ENCODE data around the gene PRKD1.

DNA sequence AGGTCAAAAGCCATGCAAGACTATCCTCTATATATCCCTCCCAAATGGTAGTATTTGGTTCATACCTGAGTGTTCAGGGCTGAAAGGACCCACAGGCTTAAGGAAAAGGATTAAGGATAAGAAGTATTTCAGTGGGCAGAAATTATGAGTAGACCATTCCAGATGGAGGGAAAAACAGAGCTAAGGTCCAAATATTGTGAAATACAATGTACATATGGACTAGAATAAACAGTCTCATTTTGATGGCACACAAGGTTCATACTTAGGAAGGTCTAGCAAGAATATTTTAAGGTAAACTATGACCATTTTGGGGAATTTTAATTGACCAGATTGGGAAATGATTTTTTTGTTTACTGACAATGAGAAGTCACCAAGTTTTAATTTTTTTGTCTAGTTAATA, 124.6 kb downstream of the PRKD1 start:
- TF ChIP-seq CTCF (conservative IDR thresholded peaks at IDR 0.05; ENCODE audit: low read depth, low read length) = no peak
- no peak for TF ChIP-seq EZH2phosphoT487 (IDR thresholded peaks at IDR 0.05; ENCODE audit: borderline replicate concordance, low read length)
- TF ChIP-seq EZH2 (IDR thresholded peaks at IDR 0.05; ENCODE audit: low read length, unreplicated experiment) = no peak
